Testis (tissue), 3 donors: ENCODE data around the gene MRPS23. TPM values are rescaled to one million over a fixed set of nuclear protein-coding genes. Genes with fewer than 3 reads are reported as not detected.

Source experiments
- DNase-seq: peaks from one replicate; pipeline ENCODE4 v3.0.0-alpha.2; 2019
- H3K27ac ChIP-seq, 2 donors: fragments of 200-600 bp; sonication (generic); one replicate each; pipeline ENCODE4 v1.5.1; 2019
- H3K27me3 ChIP-seq: fragments of 200-600 bp; sonication (generic); one replicate; pipeline ENCODE4 v1.5.1; 2019
- H3K36me3 ChIP-seq: fragments of 200-600 bp; sonication (generic); one replicate; pipeline ENCODE4 v1.5.1; 2017; ENCODE audit warnings: low read depth; ENCODE audit errors: missing control alignments
- H3K4me1 ChIP-seq: fragments of 200-600 bp; sonication (generic); one replicate; pipeline ENCODE4 v1.5.1; 2019
- H3K4me3 ChIP-seq, 2 donors: fragments of 200-600 bp; sonication (generic); one replicate each; pipeline ENCODE4 v1.5.1; 2017 to 2019
- H3K9me3 ChIP-seq: fragments of 200-600 bp; sonication (generic); one replicate; pipeline ENCODE4 v1.5.1; 2017
- POLR2A ChIP-seq: fragments of 450-650 bp; IDR thresholded peaks from one replicate; pipeline ENCODE4 v1.6.1; 2017; ENCODE audit warnings: antibody characterized with exemption, mild to moderate bottlenecking, moderate library complexity
- WGBS, 2 donors: methylation state at CpG; one replicate each; pipeline ENCODE4 v1.1.5; 2018; 5-methylcytosine and 5-hydroxymethylcytosine counted together
- intact Hi-C: fragments of 100-400 bp; cut with DNase I; formaldehyde crosslinking; loops from one replicate; pipeline ENCODE4 v1.15.1; 2023; ENCODE audit warnings: low total_unique reads
- polyA plus RNA-seq: library from polyadenylated mRNA; stranded (reverse); fragments of 350-450 nt; fragmentation: Illumina TruSeq; extraction: RNeasy Lipid Tissue Mini Kit (QIAGEN cat#74804); gene quantifications from one replicate; pipeline ENCODE4 v1.2.3, GENCODE V29; 2014; ENCODE audit warnings: low read depth, low replicate concordance; ENCODE audit not compliant: insufficient read depth
- total RNA-seq, 2 donors: library from RNA; depleted of rRNA; stranded (reverse); fragments of >200 nt; gene quantifications; one replicate each; pipeline ENCODE4 v1.2.3, GENCODE V29; 2016
- TF ChIP-seq, protein P1 (sequence below), 3 experiments: fragments of 450-650 bp in 2 of 3; fragments of 200-600 bp in 1 of 3; sonication (generic) in 1 of 3; IDR thresholded peaks; one replicate each; pipeline ENCODE4 v1.5.1; 2016 to 2019; ENCODE audit warnings: antibody characterized with exemption in 3 of 3, mild to moderate bottlenecking in 2 of 3, moderate library complexity in 1 of 3

The MRPS23 gene
- total and polyA plus RNA-seq, 3 donors from 2014 or later: 14.1 to 57.4 (median 25.1) TPM

DNA sequence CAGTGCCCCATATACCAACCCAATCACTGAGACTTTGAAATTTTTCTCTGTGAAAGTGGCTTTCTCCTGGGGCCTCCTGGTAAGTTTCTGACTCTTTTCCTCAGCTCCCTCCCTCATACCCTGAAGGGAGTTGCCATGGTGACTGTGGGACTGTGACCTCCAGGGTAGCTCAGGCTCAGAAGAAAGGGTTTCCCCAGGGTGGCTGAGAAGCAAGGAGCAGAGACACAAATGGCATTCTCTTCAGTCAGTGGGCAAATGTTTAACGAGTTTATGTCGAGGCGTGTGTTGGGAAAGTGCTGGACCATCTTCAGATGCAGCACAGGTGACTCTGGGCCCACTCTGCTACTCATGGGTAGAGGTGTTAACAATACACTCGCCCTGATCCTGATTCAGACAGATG lies 46.8 kb downstream of the MRPS23 start:
- intact Hi-C loops: no loop called here
- TF ChIP-seq, protein P1, sequence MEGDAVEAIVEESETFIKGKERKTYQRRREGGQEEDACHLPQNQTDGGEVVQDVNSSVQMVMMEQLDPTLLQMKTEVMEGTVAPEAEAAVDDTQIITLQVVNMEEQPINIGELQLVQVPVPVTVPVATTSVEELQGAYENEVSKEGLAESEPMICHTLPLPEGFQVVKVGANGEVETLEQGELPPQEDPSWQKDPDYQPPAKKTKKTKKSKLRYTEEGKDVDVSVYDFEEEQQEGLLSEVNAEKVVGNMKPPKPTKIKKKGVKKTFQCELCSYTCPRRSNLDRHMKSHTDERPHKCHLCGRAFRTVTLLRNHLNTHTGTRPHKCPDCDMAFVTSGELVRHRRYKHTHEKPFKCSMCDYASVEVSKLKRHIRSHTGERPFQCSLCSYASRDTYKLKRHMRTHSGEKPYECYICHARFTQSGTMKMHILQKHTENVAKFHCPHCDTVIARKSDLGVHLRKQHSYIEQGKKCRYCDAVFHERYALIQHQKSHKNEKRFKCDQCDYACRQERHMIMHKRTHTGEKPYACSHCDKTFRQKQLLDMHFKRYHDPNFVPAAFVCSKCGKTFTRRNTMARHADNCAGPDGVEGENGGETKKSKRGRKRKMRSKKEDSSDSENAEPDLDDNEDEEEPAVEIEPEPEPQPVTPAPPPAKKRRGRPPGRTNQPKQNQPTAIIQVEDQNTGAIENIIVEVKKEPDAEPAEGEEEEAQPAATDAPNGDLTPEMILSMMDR (IDR thresholded peaks at IDR 0.05): no peak

DNA sequence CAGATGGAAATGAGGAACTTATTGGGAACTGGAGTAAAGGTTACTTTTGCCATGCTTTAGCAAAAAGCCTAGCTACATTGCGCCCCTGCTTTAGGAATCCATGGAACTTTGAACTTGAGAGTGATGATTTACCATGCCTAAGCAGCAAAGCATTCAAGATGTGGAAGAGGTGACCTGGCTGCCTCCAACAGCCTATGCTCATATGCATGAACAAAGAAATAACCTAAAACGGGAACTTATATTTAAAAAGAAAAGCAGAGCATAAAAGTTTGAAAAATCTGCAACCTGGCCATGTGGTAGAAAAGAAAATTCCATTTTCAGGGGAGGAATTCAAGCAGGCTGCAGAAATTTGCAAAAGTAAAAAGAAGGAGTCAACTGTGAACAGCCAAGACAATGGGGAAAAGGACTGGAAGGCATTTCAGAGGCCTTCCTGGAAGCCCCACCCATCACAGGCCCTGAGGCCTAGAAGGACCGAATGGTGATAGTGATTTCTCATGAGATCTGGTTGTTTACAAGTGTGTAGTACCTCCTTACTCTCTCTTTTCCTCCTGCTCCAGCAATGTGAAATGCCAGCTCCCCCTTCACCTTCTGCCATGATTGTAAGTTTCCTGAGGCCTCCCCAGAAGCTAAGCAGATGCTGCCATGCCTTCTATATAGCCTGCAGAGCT lies 48.7 kb downstream of the MRPS23 start:
- no peak for TF ChIP-seq POLR2A
- TF ChIP-seq, protein P1 (IDR thresholded peaks at IDR 0.05): no peak
- no peak for DNase-seq
- no peak overlapping the region for H3K27ac ChIP-seq

More for the DNA sequence above, 46.8 kb downstream of the MRPS23 start:
- Histone ChIP-seq H3K9me3 (no peaks in the 10 kb centered on the region), H3K36me3 (no peaks in the 10 kb centered on the region), H3K27ac (no peak overlapping the region), H3K4me1 (no peaks in the 10 kb centered on the region), H3K27me3 (no peaks in the 10 kb centered on the region), H3K4me3 (no peak overlapping the region)
- 47 to 64% methylated on average over 4 of the region's 4 CpGs for WGBS, 2 donors
- no peak for DNase-seq

DNA sequence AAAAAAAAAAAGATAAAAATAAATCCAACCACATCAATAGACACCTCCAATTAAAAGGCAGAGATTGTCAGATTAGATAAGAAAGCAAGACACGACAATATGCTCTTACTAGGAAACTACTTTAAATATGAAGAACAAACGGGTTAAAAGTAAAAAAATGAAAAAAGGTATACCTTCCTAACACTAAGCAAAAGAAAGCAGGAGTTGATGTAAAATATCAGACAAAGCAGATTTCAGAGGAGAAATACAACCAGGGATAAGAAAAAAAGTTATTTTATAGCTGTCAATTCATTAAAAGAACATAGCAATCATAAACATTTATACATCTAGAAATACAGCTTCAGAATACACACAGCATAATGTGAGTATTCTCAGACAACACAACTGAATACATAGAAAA lies 55.0 kb downstream of the MRPS23 start:
- Histone ChIP-seq H3K36me3 (no peaks in the 10 kb centered on the region), H3K27ac (no peak overlapping the region), H3K9me3 (no peaks in the 10 kb centered on the region), H3K4me1 (no peaks in the 10 kb centered on the region), H3K4me3 (no peak overlapping the region), H3K27me3 (no peaks in the 10 kb centered on the region)
- no peak for TF ChIP-seq POLR2A
- TF ChIP-seq, protein P1 (IDR thresholded peaks at IDR 0.05): no peak
- intact Hi-C loops: no loop called here
- DNase-seq: no peak
- 72 to 79% methylated on average over 2 of the region's 2 CpGs for WGBS, 2 donors

More for the DNA sequence above, 48.7 kb downstream of the MRPS23 start:
- Histone ChIP-seq H3K4me1 (no peaks in the 10 kb centered on the region), H3K36me3 (no peaks in the 10 kb centered on the region), H3K27me3 (no peaks in the 10 kb centered on the region), H3K4me3 (no peak overlapping the region), H3K9me3 (no peaks in the 10 kb centered on the region)
- WGBS, 2 donors: 65 to 96% methylated on average over 3 of the region's 3 CpGs
- intact Hi-C loops: no loop called here

DNA sequence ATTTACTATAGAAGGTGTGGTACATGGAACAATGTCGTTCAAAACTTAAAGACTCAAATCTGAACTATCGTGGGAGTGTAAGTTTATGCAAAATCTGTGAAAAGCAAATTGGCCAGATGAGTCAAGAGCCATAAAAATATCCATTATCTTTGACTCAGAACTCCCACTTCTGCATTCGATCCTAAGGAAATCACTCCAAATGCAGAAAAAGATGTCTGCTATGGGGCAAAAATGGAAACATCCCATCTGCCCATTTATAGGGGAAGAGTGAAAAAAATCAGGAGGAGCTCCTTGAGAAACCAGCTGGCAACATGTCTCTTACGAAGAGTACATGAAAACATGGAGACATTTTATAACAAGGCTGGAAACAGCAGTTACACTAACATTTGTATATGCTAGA lies 61.1 kb downstream of the MRPS23 start:
- intact Hi-C loops: no loop called here
- no peak overlapping the region for H3K4me3 ChIP-seq
- H3K36me3 ChIP-seq: no peaks in the 10 kb centered on the region
- H3K27me3 ChIP-seq: no peaks in the 10 kb centered on the region
- H3K4me1 ChIP-seq: no peaks in the 10 kb centered on the region
- H3K9me3 ChIP-seq: no peaks in the 10 kb centered on the region
- TF ChIP-seq POLR2A: no peak
- TF ChIP-seq, protein P1 (IDR thresholded peaks at IDR 0.05): no peak
- no peak for DNase-seq
- H3K27ac ChIP-seq: no peak overlapping the region
- 63 to 71% methylated on average over 4 of the region's 4 CpGs for WGBS, 2 donors

DNA sequence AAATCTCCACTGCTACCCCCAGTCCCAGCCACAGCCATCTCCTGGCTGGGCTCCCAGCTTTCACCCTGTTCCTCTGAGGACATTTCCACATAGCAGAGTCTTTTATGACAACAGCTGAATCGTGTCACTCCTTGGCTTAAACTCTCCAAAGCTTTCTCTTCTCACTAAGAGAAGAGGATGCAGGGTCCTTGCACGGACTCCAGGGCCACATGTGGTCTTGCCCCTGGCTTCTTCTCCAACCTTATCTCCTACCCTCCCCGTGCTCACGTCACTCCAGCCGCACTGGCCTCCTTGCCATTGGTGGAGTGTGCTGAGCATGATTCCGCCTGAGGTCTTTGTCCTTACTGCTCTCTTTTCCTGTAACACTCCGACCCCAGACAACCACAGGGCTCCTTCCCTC lies 64.8 kb downstream of the MRPS23 start:
- intact Hi-C loops: no loop called here

More for the DNA sequence above, 64.8 kb downstream of the MRPS23 start:
- WGBS, 2 donors: 71 to 75% methylated on average over 7 of the region's 7 CpGs
- DNase-seq: no peak
- no peaks in the 10 kb centered on the region for H3K9me3 ChIP-seq
- no peak overlapping the region for H3K27ac ChIP-seq
- no peaks in the 10 kb centered on the region for H3K27me3 ChIP-seq
- H3K4me3 ChIP-seq: no peak overlapping the region
- peaks cover 7% of the 10 kb centered on the region for H3K4me1 ChIP-seq
- no peak for TF ChIP-seq POLR2A
- TF ChIP-seq, protein P1 (IDR thresholded peaks at IDR 0.05): no peak
- H3K36me3 ChIP-seq: no peaks in the 10 kb centered on the region
